Gastroesophageal sphincter (tissue), 4 donors: ENCODE data around the gene STAP2. TPM values are rescaled to one million over a fixed set of nuclear protein-coding genes. Genes with fewer than 3 reads are reported as not detected.

ENCODE experiments used
- ATAC-seq: fragments of 150-250 bp; one replicate; pipeline ENCODE4 v1.9.1; 2016; ENCODE audit warnings: mild to moderate bottlenecking, moderate library complexity
- H3K27ac ChIP-seq, 4 donors: fragments of 200-600 bp; sonication (generic) in 3 of 4; 1 replicate in 3 of 4; 2 replicates in 1 of 4; pipeline ENCODE4 v1.5.1; 2016 to 2019
- H3K27me3 ChIP-seq: fragments of 200-600 bp; sonication (generic); one replicate; pipeline ENCODE4 v1.5.1; 2019
- H3K36me3 ChIP-seq, 2 donors: fragments of 200-600 bp; sonication (generic); one replicate each; pipeline ENCODE4 v1.5.1; 2019; ENCODE audit warnings: control low read depth in 1 of 2
- H3K4me1 ChIP-seq, 3 donors: fragments of 200-600 bp; sonication (generic); 1 replicate in 2 of 3; 2 replicates in 1 of 3; pipeline ENCODE4 v1.5.1; 2016 to 2019; ENCODE audit warnings: control low read depth in 2 of 3
- H3K4me3 ChIP-seq, 2 donors: fragments of 200-600 bp; sonication (generic); one replicate each; pipeline ENCODE4 v1.5.1; 2019; ENCODE audit warnings: mild to moderate bottlenecking in 1 of 2, moderate library complexity in 1 of 2
- H3K9me3 ChIP-seq, 3 donors: fragments of 200-600 bp; sonication (generic); one replicate each; pipeline ENCODE4 v1.5.1; 2017 to 2019; ENCODE audit warnings: control low read depth in 2 of 3
- EP300 ChIP-seq: sonication (generic); formaldehyde crosslinking; IDR thresholded peaks from one replicate; pipeline ENCODE4 v1.6.1; 2017; ENCODE audit warnings: antibody characterized with exemption, mild to moderate bottlenecking
- POLR2A ChIP-seq, 2 donors: fragments of 450-650 bp; IDR thresholded peaks; one replicate each; pipeline ENCODE4 v1.6.1; 2017; ENCODE audit warnings: antibody characterized with exemption in 2 of 2, mild to moderate bottlenecking in 2 of 2, moderate library complexity in 1 of 2
- POLR2AphosphoS5 ChIP-seq: sonication (generic); formaldehyde crosslinking; IDR thresholded peaks from one replicate; pipeline ENCODE4 v1.6.1; 2017; ENCODE audit warnings: antibody characterized with exemption
- WGBS, 2 donors: methylation state at CpG; one replicate each; pipeline ENCODE4 v1.1.5; 2018; ENCODE audit warnings: low coverage in 1 of 2; 5-methylcytosine and 5-hydroxymethylcytosine counted together
- total RNA-seq, 4 donors: library from RNA; depleted of rRNA; stranded (reverse); fragments of >200 nt; gene quantifications; one replicate each; pipeline ENCODE4 v1.1.0, GENCODE V29; 2016
- TF ChIP-seq, protein P1 (sequence below), 4 experiments: fragments of 200-600 bp in 2 of 4; fragments of 450-650 bp in 2 of 4; sonication (generic) in 1 of 4; IDR thresholded peaks; one replicate each; pipeline ENCODE4 v1.5.1; 2017 to 2019; ENCODE audit warnings: antibody characterized with exemption in 4 of 4, mild to moderate bottlenecking in 2 of 4, moderate library complexity in 2 of 4

The STAP2 gene
- total RNA-seq, 4 donors from 2014 or later, result 1.4 to 5.6 (median 4.9) TPM; not detected in 1

- no CpG with 5 or more reads among the region's 12 CpGs for WGBS, 2 donors
Observed at GRCh38 chr19:4360641-4361151, 22.1 kb upstream of the STAP2 start.

GRCh38 chr19:4360081-4360569 is 21.5 kb upstream of the STAP2 start:
- Histone ChIP-seq H3K9me3 (no peaks in the 10 kb centered on the region), H3K4me3 (no peak overlapping the region), H3K27ac (peak overlapping the region in 3 of 4 donors; percentile 10 to 62 (median 57)), H3K27me3 (no peaks in the 10 kb centered on the region), H3K4me1 (peaks cover 0 to 28% (median 0%) of the 10 kb centered on the region in 3 donors), H3K36me3 (peaks cover 0 to 91% of the 10 kb centered on the region in 2 donors)
- no peak for ATAC-seq
- TF ChIP-seq POLR2A (IDR thresholded peaks at IDR 0.05), result no peak
- no peak for TF ChIP-seq EP300
- TF ChIP-seq POLR2AphosphoS5, result no peak
- TF ChIP-seq, protein P1, sequence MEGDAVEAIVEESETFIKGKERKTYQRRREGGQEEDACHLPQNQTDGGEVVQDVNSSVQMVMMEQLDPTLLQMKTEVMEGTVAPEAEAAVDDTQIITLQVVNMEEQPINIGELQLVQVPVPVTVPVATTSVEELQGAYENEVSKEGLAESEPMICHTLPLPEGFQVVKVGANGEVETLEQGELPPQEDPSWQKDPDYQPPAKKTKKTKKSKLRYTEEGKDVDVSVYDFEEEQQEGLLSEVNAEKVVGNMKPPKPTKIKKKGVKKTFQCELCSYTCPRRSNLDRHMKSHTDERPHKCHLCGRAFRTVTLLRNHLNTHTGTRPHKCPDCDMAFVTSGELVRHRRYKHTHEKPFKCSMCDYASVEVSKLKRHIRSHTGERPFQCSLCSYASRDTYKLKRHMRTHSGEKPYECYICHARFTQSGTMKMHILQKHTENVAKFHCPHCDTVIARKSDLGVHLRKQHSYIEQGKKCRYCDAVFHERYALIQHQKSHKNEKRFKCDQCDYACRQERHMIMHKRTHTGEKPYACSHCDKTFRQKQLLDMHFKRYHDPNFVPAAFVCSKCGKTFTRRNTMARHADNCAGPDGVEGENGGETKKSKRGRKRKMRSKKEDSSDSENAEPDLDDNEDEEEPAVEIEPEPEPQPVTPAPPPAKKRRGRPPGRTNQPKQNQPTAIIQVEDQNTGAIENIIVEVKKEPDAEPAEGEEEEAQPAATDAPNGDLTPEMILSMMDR (IDR thresholded peaks at IDR 0.05), result no peak
- WGBS, 2 donors, result no CpG with 5 or more reads among the region's 9 CpGs

More at GRCh38 chr19:4360641-4361151, 22.1 kb upstream of the STAP2 start:
- Histone ChIP-seq H3K27me3 (no peaks in the 10 kb centered on the region), H3K4me1 (peaks cover 0 to 28% (median 0%) of the 10 kb centered on the region in 3 donors), H3K4me3 (no peak overlapping the region), H3K9me3 (no peaks in the 10 kb centered on the region), H3K36me3 (peaks cover 0 to 93% of the 10 kb centered on the region in 2 donors), H3K27ac (peak overlapping the region in 3 of 4 donors; percentile 10 to 62 (median 57))
- ATAC-seq, result peak; percentile 26
- TF ChIP-seq POLR2A (IDR thresholded peaks at IDR 0.05) (no peak), POLR2AphosphoS5 (no peak)

- peak overlapping the region in 3 of 4 donors; percentile 10 to 62 (median 57) for H3K27ac ChIP-seq
- no peaks in the 10 kb centered on the region for H3K27me3 ChIP-seq
- WGBS, 2 donors, result no CpG with 5 or more reads among the region's 13 CpGs
- H3K4me1 ChIP-seq, result peaks cover 0 to 28% (median 0%) of the 10 kb centered on the region in 3 donors
- no peak overlapping the region for H3K4me3 ChIP-seq
- H3K9me3 ChIP-seq, result no peaks in the 10 kb centered on the region
- TF ChIP-seq, protein P1 (IDR thresholded peaks at IDR 0.05), result no peak
- TF ChIP-seq POLR2A (IDR thresholded peaks at IDR 0.05), result no peak
- peak; percentile 23 for ATAC-seq
- H3K36me3 ChIP-seq, result peaks cover 0 to 91% of the 10 kb centered on the region in 2 donors
Observed at GRCh38 chr19:4359627-4360000, 21.0 kb upstream of the STAP2 start.

DNA sequence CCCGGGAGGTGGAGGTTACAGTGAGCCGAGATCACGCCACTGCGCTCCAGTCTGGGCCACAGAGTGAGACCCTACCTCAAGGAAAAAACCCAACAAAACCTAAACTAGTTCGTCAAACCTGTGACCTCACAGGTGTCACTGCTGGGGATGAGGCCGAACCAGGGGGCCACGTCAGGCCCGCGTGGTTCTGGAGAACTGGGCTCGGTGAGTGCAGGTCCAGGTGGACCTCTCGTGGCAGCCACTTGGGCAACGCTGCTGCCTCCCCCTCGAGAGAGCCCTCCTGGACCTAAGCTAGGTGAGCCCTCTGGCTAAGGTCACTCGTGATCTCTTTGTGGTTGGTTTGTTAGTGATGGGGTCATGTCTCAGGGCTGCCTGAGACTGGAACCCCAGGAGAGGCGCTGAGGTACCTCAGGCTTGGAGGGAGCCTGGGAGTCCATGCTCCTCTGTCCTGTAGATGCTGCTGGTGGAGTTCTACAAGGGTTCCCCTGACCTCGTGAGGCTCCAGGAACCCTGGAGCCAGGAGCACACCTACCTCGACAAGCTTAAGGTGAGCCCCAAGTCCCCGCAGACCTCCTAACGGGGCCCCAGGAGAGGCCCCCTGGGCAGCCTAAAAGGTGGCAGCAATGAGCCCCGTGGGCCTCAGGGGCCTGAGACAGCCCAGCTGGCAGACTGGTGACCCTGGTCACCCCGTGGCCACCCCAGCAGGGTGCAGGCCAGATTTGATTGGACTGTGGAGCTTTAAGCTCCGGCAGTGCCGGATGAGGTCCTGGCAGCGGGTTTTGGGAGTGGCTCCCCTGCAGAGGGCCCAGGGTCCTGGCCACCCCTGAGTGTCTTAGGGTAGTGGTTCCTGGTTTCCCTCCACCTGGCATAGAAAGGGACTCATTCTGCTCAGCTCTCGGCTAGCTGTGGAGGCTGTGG is 20.3 kb upstream of the STAP2 start:
- no peak for ATAC-seq
- Histone ChIP-seq H3K27me3 (no peaks in the 10 kb centered on the region), H3K4me3 (no peak overlapping the region), H3K4me1 (peaks cover 0 to 28% (median 0%) of the 10 kb centered on the region in 3 donors), H3K9me3 (no peaks in the 10 kb centered on the region), H3K36me3 (peaks cover 0 to 91% of the 10 kb centered on the region in 2 donors), H3K27ac (peak overlapping the region in 2 of 4 donors; percentile 57 to 62)
- no peak for TF ChIP-seq EP300
- TF ChIP-seq POLR2A (IDR thresholded peaks at IDR 0.05), result no peak
- no peak for TF ChIP-seq POLR2AphosphoS5
- TF ChIP-seq, protein P1 (IDR thresholded peaks at IDR 0.05), result no peak
- 80 to 88% methylated on average over 1 to 3 of the region's 25 CpGs for WGBS, 2 donors

DNA sequence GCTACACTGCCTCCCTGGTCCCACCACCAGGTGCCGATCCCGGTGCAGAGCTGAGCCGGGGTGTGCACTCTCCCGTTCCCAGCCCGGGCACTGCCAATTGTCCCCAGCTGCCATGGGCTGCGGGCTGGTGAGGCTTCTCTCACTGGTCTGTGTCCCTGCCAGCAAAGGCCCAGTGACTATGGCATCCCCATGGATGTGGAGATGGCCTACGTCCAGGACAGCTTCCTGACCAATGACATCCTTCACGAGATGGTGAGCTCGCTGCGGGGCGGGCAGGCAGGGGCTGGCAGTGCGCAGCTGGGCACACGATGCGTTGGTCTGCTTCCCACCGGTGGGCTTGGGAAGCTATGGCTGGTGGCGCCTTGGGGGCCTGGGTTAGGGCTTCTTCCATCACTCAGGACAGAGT is 19.3 kb upstream of the STAP2 start:
- H3K27me3 ChIP-seq, result no peaks in the 10 kb centered on the region
- H3K27ac ChIP-seq, result no peak overlapping the region
- H3K9me3 ChIP-seq, result no peaks in the 10 kb centered on the region
- H3K36me3 ChIP-seq, result peaks cover 0 to 89% of the 10 kb centered on the region in 2 donors
- no peak for TF ChIP-seq POLR2A (IDR thresholded peaks at IDR 0.05)
- no peak for TF ChIP-seq POLR2AphosphoS5
- TF ChIP-seq EP300, result no peak
- TF ChIP-seq, protein P1 (IDR thresholded peaks at IDR 0.05), result no peak
- no peak overlapping the region for H3K4me3 ChIP-seq
- ATAC-seq, result no peak
- 0% methylated on average over 1 of the region's 16 CpGs; no CpG with 5 or more reads in 1 of the 2 donors for WGBS, 2 donors
- peaks cover 0 to 29% (median 0%) of the 10 kb centered on the region in 3 donors for H3K4me1 ChIP-seq
